Stimulated activated naive B cell treated with anti-CD40 and anti-IgM and Interleukin-4, amounts not matched to agents 10 μg/mL and 1 μg/mL and 100 μg/mL, for 72 hours (primary cell): Measurements from ENCODE around the gene KYNU.

Experiments used
- ATAC-seq, 2 donors: fragments of 150-1000 bp; cut with Tn5 transposase; replicated peaks; 2 replicates each; pipeline ENCODE4 v1.10.0; 2021; ENCODE audit warnings: moderate library complexity in 1 of 2
- DNase-seq: peaks from one replicate; pipeline ENCODE4 v3.0.0; 2021
- H3K27ac Mint-ChIP-seq: one replicate; pipeline ENCODE4 v1.8.0; 2022; ENCODE audit warnings: mild to moderate bottlenecking, mixed read lengths
- H3K27me3 Mint-ChIP-seq, 2 donors: one replicate each; pipeline ENCODE4 v1.8.0; 2022; ENCODE audit warnings: mixed read lengths in 2 of 2
- H3K36me3 Mint-ChIP-seq, 2 donors: one replicate each; pipeline ENCODE4 v1.8.0; 2022; ENCODE audit warnings: mixed read lengths in 2 of 2, mild to moderate bottlenecking in 1 of 2
- H3K4me1 Mint-ChIP-seq, 2 donors: one replicate each; pipeline ENCODE4 v1.8.0; 2022; ENCODE audit warnings: mixed read lengths in 2 of 2, mild to moderate bottlenecking in 1 of 2
- H3K4me3 Mint-ChIP-seq, 2 donors: one replicate each; pipeline ENCODE4 v1.8.0; 2022; ENCODE audit warnings: mild to moderate bottlenecking in 2 of 2, mixed read lengths in 2 of 2, moderate library complexity in 1 of 2
- H3K9me3 Mint-ChIP-seq, 2 donors: one replicate each; pipeline ENCODE4 v1.8.0; 2022; ENCODE audit warnings: mixed read lengths in 2 of 2, mild to moderate bottlenecking in 1 of 2

KYNU gene

DNA sequence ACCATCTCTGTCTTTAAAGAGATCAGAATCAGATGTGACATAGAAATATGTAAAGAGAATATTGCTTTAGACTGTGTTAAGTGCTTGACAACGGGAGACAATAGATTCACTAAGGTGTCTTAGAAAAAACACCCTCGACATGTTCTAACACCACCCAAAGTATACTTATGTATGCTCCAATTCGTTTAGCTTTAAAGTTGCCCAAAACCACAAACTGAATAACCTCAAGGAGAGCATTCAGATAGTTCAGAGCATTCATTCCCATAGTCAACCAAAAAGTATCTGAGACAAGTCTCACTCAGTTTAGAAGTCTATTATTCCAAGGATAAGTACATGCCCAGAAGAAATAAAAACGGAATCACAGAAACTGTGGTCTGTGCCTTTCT lies 96.4 kb downstream of the KYNU start:
- DNase-seq, result no peak
- H3K36me3 Mint-ChIP-seq, result peaks cover 7 to 24% of the 10 kb centered on the region in 2 donors
- H3K4me1 Mint-ChIP-seq, result peaks cover 32 to 36% of the 10 kb centered on the region in 2 donors
- peak overlapping the region; percentile 9 to 42 for H3K4me3 Mint-ChIP-seq
- no peaks in the 10 kb centered on the region for H3K27me3 Mint-ChIP-seq
- ATAC-seq, result peak in 1 of 2 donors; percentile 19
- peak overlapping the region; percentile 66 for H3K27ac Mint-ChIP-seq
- H3K9me3 Mint-ChIP-seq, result no peaks in the 10 kb centered on the region

DNA sequence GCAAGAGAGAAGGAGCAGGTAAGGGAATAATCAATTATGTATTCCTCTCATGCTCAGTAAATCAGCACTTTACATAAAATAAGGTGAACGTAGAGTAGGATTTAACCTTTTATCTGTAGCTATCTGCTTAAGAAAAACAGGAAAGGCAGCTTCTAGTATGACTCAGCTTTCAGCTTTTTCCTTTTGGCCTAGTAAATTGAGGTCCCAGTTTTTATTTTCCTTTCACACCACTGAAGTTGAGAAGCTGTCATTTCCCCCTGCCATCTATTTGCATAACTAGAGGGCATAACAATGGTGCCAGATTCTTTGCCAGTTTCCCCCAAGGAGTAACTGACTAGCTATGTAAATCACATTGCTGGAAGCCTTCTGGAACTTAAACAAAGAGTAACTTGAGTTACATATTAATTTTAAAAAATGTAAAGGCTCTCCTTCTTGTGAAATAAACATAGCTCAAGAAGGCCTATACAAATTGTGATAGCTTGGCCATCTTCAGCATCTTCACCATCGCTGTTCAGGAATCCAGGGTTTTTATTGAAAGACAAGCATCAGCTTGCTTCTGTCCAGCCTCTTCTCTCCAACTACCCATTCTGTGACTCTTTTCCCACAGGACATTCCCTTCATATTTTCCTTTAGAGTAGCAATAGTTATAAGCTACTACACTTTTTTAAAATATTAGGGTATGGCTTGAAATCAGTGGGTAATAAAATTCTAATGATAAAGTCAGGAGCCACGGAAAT lies 97.0 kb downstream of the KYNU start:
- H3K4me1 Mint-ChIP-seq, result peaks cover 35 to 36% of the 10 kb centered on the region in 2 donors
- H3K27me3 Mint-ChIP-seq, result no peaks in the 10 kb centered on the region
- H3K27ac Mint-ChIP-seq, result peak overlapping the region; percentile 66
- DNase-seq (no peak), ATAC-seq (peak; percentile 60 to 81)
- peaks cover 7 to 24% of the 10 kb centered on the region in 2 donors for H3K36me3 Mint-ChIP-seq
- H3K9me3 Mint-ChIP-seq, result no peaks in the 10 kb centered on the region
- H3K4me3 Mint-ChIP-seq, result peak overlapping the region; percentile 9 to 42

DNA sequence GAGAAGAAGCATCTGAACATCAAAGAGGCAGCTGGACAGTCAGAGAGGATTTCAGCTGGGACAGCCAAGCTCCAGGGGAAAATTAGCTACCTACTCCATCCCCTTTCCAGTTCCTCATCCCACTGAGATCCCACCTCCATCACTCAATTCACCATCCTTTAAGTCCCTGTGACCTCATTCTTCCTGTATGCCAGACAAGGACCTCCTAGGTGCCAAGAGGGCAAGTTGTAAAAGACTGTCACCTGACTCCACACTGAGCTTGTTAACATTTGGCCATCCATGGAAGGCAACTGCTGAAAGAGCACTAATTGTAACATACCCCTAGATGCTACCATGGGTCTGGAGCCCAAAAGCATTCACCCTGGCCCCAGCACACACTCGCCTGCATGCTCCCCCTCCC lies 97.8 kb downstream of the KYNU start:
- DNase-seq (no peak), ATAC-seq (no peak)
- Mint-ChIP-seq H3K36me3 (peaks cover 7 to 19% of the 10 kb centered on the region in 2 donors), H3K27ac (peak overlapping the region; percentile 39), H3K27me3 (no peaks in the 10 kb centered on the region), H3K4me1 (peaks cover 36 to 37% of the 10 kb centered on the region in 2 donors), H3K4me3 (no peak overlapping the region), H3K9me3 (no peaks in the 10 kb centered on the region)

DNA sequence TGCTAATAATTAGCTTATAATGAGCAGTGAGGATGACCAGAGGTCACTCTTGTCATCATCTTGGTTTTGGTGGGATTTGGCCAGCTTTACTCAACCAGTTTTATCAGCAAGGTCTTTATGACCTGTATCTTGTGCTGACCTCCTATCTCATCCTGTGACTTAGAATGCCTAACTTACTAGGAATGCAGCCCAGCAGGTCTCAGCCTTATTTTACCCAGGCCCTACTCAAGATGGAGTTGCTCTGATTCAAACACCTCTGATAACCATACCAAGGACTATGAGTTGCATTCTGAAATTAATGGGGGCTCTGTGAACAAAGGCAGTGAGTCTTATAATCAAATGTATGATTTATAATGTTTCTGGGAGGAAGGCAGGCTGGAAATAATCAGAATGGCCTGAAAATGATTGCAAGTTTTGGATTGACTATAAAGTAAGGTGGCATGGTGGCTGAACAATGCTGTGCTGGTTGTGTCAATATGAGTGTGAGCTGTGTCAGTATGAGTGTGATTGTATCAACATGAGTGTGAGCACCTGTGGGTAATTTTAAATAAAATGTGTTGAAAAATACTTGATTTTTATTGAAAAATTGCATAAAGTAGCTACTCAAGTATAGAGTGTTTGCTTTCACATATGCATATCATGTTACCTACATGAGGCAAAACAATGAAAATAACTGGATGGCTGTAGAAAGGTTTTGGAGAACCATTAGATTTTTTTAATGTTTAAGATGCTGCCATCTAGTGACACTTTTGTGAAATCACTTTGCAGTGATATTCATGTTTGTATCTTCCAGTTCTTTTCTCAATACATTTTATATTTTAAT lies 103.0 kb downstream of the KYNU start:
- peak; percentile 69 to 71 for ATAC-seq
- H3K27ac Mint-ChIP-seq, result peak overlapping the region; percentile 4
- no peaks in the 10 kb centered on the region for H3K9me3 Mint-ChIP-seq
- peaks cover 22 to 26% of the 10 kb centered on the region in 2 donors for H3K4me1 Mint-ChIP-seq
- no peak for DNase-seq
- H3K4me3 Mint-ChIP-seq, result no peak overlapping the region
- H3K27me3 Mint-ChIP-seq, result no peaks in the 10 kb centered on the region
- H3K36me3 Mint-ChIP-seq, result peaks cover 7 to 15% of the 10 kb centered on the region in 2 donors

DNA sequence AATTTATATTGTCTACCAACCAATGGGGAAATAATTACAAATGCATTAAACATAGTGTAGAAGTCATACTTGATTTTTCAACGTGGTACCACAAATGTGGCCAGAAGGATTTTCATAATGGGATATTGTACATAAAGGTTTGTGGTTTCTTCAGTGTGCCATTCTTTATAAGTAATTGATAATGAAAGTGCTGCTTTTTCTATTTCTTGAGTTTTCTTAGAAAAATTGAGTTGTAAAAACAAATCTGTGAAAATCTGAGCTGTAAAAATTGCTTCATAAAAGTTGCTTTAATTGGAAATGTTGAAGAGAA lies 103.6 kb downstream of the KYNU start:
- H3K27ac Mint-ChIP-seq, result no peak overlapping the region
- no peaks in the 10 kb centered on the region for H3K9me3 Mint-ChIP-seq
- peaks cover 5 to 10% of the 10 kb centered on the region in 2 donors for H3K36me3 Mint-ChIP-seq
- H3K4me3 Mint-ChIP-seq, result no peak overlapping the region
- H3K4me1 Mint-ChIP-seq, result peaks cover 21 to 22% of the 10 kb centered on the region in 2 donors
- DNase-seq (no peak), ATAC-seq (no peak)
- no peaks in the 10 kb centered on the region for H3K27me3 Mint-ChIP-seq

DNA sequence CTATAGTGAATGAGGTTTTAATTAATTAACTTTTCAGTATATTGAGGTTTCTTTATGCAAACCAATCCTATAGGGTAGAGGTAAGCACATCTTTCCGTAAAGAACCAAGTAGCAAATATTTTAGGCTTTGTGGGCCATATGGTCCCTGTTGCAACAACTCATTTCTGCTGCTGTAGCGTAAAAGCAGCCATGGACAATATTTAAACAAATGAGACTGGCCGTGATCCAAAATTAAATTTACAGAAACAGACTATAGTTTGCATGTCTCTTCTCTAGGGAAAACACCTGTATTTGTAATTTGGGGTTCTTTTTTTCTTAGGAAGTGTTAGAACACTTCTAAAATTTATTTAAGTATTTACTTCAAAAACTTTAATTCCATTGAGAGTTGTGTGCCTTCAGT lies 104.3 kb downstream of the KYNU start:
- H3K4me3 Mint-ChIP-seq, result no peak overlapping the region
- no peak overlapping the region for H3K27ac Mint-ChIP-seq
- peaks cover 5 to 10% of the 10 kb centered on the region in 2 donors for H3K36me3 Mint-ChIP-seq
- H3K4me1 Mint-ChIP-seq, result peaks cover 19 to 22% of the 10 kb centered on the region in 2 donors
- ATAC-seq (no peak), DNase-seq (no peak)
- no peaks in the 10 kb centered on the region for H3K27me3 Mint-ChIP-seq
- no peaks in the 10 kb centered on the region for H3K9me3 Mint-ChIP-seq

DNA sequence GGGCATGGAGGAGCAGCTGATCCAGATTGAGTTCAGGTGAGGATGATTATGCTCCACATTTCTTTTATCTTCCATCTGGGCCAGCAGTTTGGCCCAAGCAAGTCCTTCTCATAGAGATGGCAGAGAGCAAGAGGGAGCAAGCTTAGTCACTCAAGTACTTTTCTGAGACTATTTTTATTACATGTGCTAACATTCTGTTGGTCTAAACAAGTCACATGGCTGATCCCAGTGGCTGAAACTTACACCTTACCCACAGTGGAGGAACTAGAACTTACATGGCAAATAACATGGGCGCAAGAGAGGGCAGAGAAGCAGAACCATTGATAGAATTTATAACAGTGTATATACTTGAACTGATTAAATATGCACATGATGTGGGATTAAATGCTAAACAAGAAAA lies 105.7 kb downstream of the KYNU start:
- peak; percentile 85 to 89 for ATAC-seq
- Mint-ChIP-seq H3K27me3 (no peaks in the 10 kb centered on the region), H3K27ac (peak overlapping the region; percentile 42), H3K36me3 (peaks cover 5 to 10% of the 10 kb centered on the region in 2 donors), H3K4me1 (peaks cover 15% of the 10 kb centered on the region in 2 donors), H3K9me3 (no peaks in the 10 kb centered on the region), H3K4me3 (no peak overlapping the region)
- no peak for DNase-seq

DNA sequence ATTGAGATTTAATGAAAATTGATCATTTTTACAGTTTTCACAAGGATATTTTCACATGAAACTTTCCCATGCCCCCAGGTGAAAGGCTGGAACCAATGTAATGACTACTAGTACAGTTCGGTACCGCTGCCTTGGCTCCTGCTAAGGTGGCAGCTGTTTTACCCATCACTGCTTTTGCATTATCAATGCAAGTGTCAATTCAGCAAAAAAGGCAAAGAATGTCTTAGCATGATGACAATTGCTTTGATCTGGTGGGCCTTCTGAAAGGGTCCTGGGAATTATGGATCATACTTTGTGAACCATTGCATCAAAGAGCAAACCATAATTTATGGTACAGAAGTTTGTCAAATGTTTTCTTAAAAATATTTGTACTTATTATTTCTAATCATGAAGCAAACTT lies 107.2 kb downstream of the KYNU start:
- H3K4me3 Mint-ChIP-seq, result no peak overlapping the region
- DNase-seq (no peak), ATAC-seq (no peak)
- peaks cover 12 to 23% of the 10 kb centered on the region in 2 donors for H3K4me1 Mint-ChIP-seq
- H3K27ac Mint-ChIP-seq, result no peak overlapping the region
- H3K36me3 Mint-ChIP-seq, result peaks cover 5 to 16% of the 10 kb centered on the region in 2 donors
- H3K9me3 Mint-ChIP-seq, result no peaks in the 10 kb centered on the region
- H3K27me3 Mint-ChIP-seq, result no peaks in the 10 kb centered on the region

DNA sequence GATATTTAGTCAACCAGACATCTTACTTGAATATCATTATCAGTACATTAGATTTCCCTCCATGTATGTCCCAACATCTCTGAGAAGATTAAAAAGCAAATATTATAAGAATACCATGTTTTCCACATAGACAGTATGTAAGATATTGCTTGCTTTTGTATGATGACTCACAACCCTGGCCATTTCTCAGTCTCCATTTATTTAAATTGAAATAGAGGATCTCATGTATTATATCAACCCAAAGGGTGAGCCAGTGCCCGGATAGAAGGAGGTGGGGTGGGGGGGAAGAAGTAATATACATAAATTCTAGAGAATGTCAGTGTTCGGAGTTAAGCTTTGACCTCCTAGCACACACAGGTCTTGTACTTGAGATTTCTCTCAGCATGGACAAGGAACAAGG lies 109.6 kb downstream of the KYNU start:
- no peaks in the 10 kb centered on the region for H3K9me3 Mint-ChIP-seq
- H3K4me1 Mint-ChIP-seq, result peaks cover 8 to 16% of the 10 kb centered on the region in 2 donors
- peaks cover 10 to 25% of the 10 kb centered on the region in 2 donors for H3K36me3 Mint-ChIP-seq
- ATAC-seq (no peak), DNase-seq (no peak)
- no peaks in the 10 kb centered on the region for H3K27me3 Mint-ChIP-seq
- no peak overlapping the region for H3K4me3 Mint-ChIP-seq
- H3K27ac Mint-ChIP-seq, result no peak overlapping the region

DNA sequence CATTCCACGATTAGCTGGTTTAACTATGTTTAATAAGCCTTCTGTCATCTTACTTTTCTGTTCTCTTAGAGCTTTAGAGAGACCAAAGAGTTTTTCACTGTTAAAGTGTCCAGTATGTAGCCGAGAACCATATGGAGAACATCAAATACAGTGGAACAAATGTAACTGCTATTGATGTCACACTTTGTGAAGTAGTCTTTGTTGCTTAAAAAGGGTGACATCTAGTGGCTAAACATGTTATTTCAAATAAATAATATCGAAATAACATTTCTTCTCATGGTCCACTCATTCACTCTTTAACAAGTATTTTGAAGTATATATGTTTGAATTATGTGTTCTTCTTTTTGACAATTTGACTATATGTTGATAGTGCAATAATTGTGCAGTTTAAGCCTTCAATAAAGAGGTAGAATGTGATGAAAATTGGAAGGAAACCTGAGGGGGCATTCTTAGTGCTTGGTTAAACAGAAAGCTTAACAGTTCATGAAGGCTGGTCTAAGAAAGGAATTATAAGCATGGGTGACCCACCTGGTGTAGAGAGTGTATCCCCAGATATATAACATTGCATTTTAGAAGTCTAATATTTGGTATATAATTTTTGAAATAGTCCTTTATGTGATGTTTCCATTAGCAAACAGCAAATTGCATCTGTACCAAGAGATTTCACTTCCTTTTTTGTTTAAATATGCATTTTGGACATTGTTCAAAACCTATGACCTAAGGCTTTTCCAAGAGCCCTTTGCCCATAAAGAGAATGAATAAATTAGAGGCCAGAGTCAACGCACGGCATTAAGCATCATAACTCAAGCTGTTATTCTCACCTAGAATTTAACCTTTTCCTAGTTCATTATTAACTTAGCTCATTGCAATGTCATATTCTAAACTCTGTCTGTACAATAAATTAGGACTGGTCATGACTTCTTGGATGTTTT lies 112.1 kb downstream of the KYNU start:
- Mint-ChIP-seq H3K27me3 (no peaks in the 10 kb centered on the region), H3K4me3 (no peak overlapping the region), H3K9me3 (no peaks in the 10 kb centered on the region), H3K4me1 (peaks cover 0 to 8% of the 10 kb centered on the region in 2 donors), H3K27ac (peak overlapping the region; percentile 25), H3K36me3 (peaks cover 4 to 18% of the 10 kb centered on the region in 2 donors)
- ATAC-seq (peak; percentile 59 to 78), DNase-seq (no peak)

DNA sequence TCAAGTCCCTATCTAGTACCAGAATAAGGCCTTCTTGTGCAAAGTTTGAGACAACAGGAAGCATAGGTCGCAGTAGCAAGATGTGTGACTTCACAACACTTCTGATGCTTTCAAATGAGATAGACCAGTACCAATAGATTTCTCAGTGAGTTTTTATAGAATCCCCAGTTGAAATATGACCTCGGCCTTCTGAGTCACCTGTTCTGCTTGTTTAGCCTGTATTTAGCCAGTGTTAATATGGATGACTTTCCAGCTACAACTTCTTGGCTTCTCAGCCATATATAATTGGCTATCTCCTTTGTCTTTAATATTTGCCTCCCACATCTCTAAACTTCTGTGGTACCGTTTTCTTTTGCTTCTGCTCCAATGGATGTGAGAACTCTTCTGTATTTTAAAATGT lies 113.8 kb downstream of the KYNU start:
- Mint-ChIP-seq H3K9me3 (no peaks in the 10 kb centered on the region), H3K4me1 (peaks cover 2 to 8% of the 10 kb centered on the region in 2 donors), H3K36me3 (peaks cover 7 to 24% of the 10 kb centered on the region in 2 donors), H3K27ac (no peak overlapping the region), H3K4me3 (no peak overlapping the region), H3K27me3 (no peaks in the 10 kb centered on the region)
- DNase-seq (no peak), ATAC-seq (no peak)

DNA sequence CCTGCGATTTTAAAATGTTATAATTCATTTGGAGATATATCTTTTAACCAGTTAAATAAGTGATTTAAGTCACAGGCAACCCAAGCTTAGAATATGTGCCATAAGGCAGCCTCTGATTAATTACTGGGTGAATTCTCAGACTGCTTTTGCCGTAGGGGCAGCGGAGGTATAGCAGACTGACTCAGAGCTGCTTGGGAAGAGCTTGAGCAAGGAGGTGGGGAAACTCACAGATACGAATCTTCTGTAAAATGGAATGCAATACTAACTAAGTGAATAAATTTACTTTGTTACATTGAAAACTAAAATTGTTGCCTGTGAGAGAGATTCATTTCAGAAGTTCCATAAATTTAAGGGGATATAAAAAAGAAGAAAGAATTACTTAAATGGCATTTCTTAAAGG lies 115.4 kb downstream of the KYNU start:
- H3K9me3 Mint-ChIP-seq, result no peaks in the 10 kb centered on the region
- no peak for DNase-seq
- no peak overlapping the region for H3K4me3 Mint-ChIP-seq
- no peak overlapping the region for H3K27ac Mint-ChIP-seq
- peaks cover 2 to 8% of the 10 kb centered on the region in 2 donors for H3K4me1 Mint-ChIP-seq
- H3K36me3 Mint-ChIP-seq, result peaks cover 10 to 33% of the 10 kb centered on the region in 2 donors
- no peak for ATAC-seq
- H3K27me3 Mint-ChIP-seq, result no peaks in the 10 kb centered on the region

DNA sequence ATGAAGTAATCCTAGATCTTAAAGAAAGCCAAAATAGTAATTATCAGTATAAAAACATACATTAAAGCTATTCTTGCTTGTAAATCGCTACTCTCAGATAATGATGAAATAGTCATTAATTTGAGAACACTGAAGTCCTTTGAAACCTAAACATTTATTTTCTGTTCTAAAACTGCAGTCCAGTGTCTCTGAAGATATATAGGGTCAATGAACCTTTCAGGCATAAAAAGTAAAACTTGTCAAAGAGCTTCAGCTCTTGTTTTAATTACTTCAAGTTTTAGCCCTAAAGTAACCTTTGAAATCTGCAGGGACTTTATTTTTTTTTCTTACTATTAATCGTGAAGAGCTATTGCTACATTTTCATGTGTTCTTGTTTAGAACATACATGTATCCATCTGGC lies 116.3 kb downstream of the KYNU start:
- H3K36me3 Mint-ChIP-seq, result peaks cover 15 to 29% of the 10 kb centered on the region in 2 donors
- DNase-seq, result no peak
- ATAC-seq, result no peak
- no peaks in the 10 kb centered on the region for H3K9me3 Mint-ChIP-seq
- H3K27ac Mint-ChIP-seq, result no peak overlapping the region
- H3K27me3 Mint-ChIP-seq, result no peaks in the 10 kb centered on the region
- H3K4me3 Mint-ChIP-seq, result no peak overlapping the region
- peaks cover 2 to 7% of the 10 kb centered on the region in 2 donors for H3K4me1 Mint-ChIP-seq

DNA sequence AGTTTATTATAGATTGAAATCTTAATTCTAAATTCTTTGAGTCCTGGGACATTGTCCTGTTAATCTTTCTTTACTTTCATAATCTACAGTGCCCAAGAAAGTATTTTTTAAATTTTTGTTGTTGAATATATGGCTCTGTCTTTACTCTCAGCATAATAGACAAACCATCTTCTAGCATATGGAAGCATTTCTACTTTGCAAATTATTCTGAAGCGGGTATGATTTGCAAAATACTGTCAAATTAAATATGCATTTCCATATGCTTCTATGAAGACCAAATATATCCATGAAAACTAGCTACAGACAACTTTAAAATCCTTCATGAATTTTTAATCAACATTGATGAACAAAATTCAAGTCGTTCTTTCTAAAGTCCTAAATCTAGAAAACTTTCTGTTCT lies 117.2 kb downstream of the KYNU start:
- Mint-ChIP-seq H3K36me3 (peaks cover 15 to 28% of the 10 kb centered on the region in 2 donors), H3K4me1 (peaks cover 0 to 2% of the 10 kb centered on the region in 2 donors), H3K9me3 (no peaks in the 10 kb centered on the region), H3K4me3 (no peak overlapping the region), H3K27ac (no peak overlapping the region), H3K27me3 (no peaks in the 10 kb centered on the region)
- DNase-seq (no peak), ATAC-seq (no peak)
